Thymus (tissue), 11 donors: ENCODE measurements around the gene UCK2. TPM values are rescaled to one million over a fixed set of nuclear protein-coding genes. Genes with fewer than 3 reads are reported as not detected.

Experiments
- DNase-seq, 9 donors: peaks; one replicate each; pipeline ENCODE4 v3.0.0-alpha.2; 2013; ENCODE audit warnings: low spot score in 9 of 9, low read depth in 6 of 9, missing footprints in 1 of 9
- H3K27ac ChIP-seq, 2 donors: one replicate each; pipeline ENCODE4 v1.5.1; 2013; ENCODE audit warnings: control low read depth in 1 of 2, low read depth in 1 of 2, low read length in 1 of 2, mild to moderate bottlenecking in 1 of 2, moderate library complexity in 1 of 2
- H3K27me3 ChIP-seq, 2 donors: one replicate each; pipeline ENCODE4 v1.5.1; 2013; ENCODE audit warnings: low read length in 1 of 2; ENCODE audit not compliant: control insufficient read depth in 2 of 2, insufficient read depth in 1 of 2
- H3K36me3 ChIP-seq, 2 donors: one replicate each; pipeline ENCODE4 v1.5.1; 2013; ENCODE audit warnings: low read length in 1 of 2, mild to moderate bottlenecking in 1 of 2, moderate library complexity in 1 of 2; ENCODE audit not compliant: control insufficient read depth in 2 of 2, insufficient read depth in 2 of 2
- H3K4me1 ChIP-seq, 2 donors: one replicate each; pipeline ENCODE4 v1.5.1; 2013; ENCODE audit warnings: low read length in 2 of 2; ENCODE audit not compliant: control insufficient read depth in 2 of 2, insufficient read depth in 2 of 2
- H3K4me3 ChIP-seq, 2 donors: one replicate each; pipeline ENCODE4 v1.5.1; 2013; ENCODE audit warnings: low read length in 2 of 2, control low read depth in 1 of 2, mild to moderate bottlenecking in 1 of 2
- H3K9me3 ChIP-seq, 2 donors: one replicate each; pipeline ENCODE4 v1.5.1; 2013; ENCODE audit warnings: low read length in 1 of 2, mild to moderate bottlenecking in 1 of 2; ENCODE audit not compliant: control insufficient read depth in 2 of 2, insufficient read depth in 1 of 2
- WGBS: extraction: QIAGEN DNeasy Blood & Tissue Kit; methylation state at CpG from one replicate; pipeline ENCODE4 v1.1.7; 2013; 5-methylcytosine and 5-hydroxymethylcytosine counted together
- polyA plus RNA-seq: library from polyadenylated mRNA; stranded (reverse); fragments of 200-250 nt; gene quantifications from one replicate; pipeline ENCODE4 v1.2.3, GENCODE V29; 2013
- total RNA-seq: library from RNA; stranded (reverse); fragments of 120-200 nt; gene quantifications from one replicate; pipeline ENCODE4 v1.2.4, GENCODE V29; 2013
- donor health status: healthy.

UCK2 gene
- total and polyA plus RNA-seq, 2 donors, result 13.2 to 32.6 TPM

- H3K27ac ChIP-seq, result no peak overlapping the region
- no peaks in the 10 kb centered on the region for H3K36me3 ChIP-seq
- DNase-seq, result no peak
- H3K27me3 ChIP-seq, result no peaks in the 10 kb centered on the region
- H3K4me3 ChIP-seq, result no peak overlapping the region
- 94% methylated on average over 4 of the region's 4 CpGs for WGBS
- peaks cover 28 to 51% of the 10 kb centered on the region in 2 donors for H3K4me1 ChIP-seq
- H3K9me3 ChIP-seq, result no peaks in the 10 kb centered on the region
Observed at GRCh38 chr1:165840423-165840822, 13.0 kb downstream of the UCK2 start.

GRCh38 chr1:165841582-165842017, 14.2 kb downstream of the UCK2 start:
- Histone ChIP-seq H3K27me3 (no peaks in the 10 kb centered on the region), H3K4me3 (no peak overlapping the region), H3K9me3 (no peaks in the 10 kb centered on the region), H3K27ac (no peak overlapping the region), H3K4me1 (peaks cover 38 to 57% of the 10 kb centered on the region in 2 donors), H3K36me3 (no peaks in the 10 kb centered on the region)
- 79% methylated on average over 3 of the region's 3 CpGs for WGBS
- DNase-seq, result no peak

- Histone ChIP-seq H3K27ac (no peak overlapping the region), H3K27me3 (no peaks in the 10 kb centered on the region), H3K4me1 (peaks cover 37 to 57% of the 10 kb centered on the region in 2 donors), H3K9me3 (no peaks in the 10 kb centered on the region), H3K36me3 (no peaks in the 10 kb centered on the region), H3K4me3 (no peak overlapping the region)
- no peak for DNase-seq
- 76% methylated on average over 2 of the region's 2 CpGs for WGBS
Observed at GRCh38 chr1:165842023-165842670, 14.7 kb downstream of the UCK2 start.

- H3K4me3 ChIP-seq, result no peak overlapping the region
- H3K36me3 ChIP-seq, result no peaks in the 10 kb centered on the region
- H3K9me3 ChIP-seq, result no peaks in the 10 kb centered on the region
- no peaks in the 10 kb centered on the region for H3K27me3 ChIP-seq
- WGBS, result 14% methylated on average over 5 of the region's 5 CpGs
- peaks cover 37 to 57% of the 10 kb centered on the region in 2 donors for H3K4me1 ChIP-seq
- peak in 4 of 9 donors; percentile 45 to 79 (median 54) for DNase-seq
- H3K27ac ChIP-seq, result no peak overlapping the region
Observed at GRCh38 chr1:165842671-165843129, 15.3 kb downstream of the UCK2 start.

- 59% methylated on average over 1 of the region's 1 CpG for WGBS
- H3K27ac ChIP-seq, result no peak overlapping the region
Observed at GRCh38 chr1:165843304-165843703, 15.9 kb downstream of the UCK2 start.

GRCh38 chr1:165844114-165844798, 16.8 kb downstream of the UCK2 start:
- no peaks in the 10 kb centered on the region for H3K9me3 ChIP-seq
- DNase-seq, result no peak
- H3K27ac ChIP-seq, result no peak overlapping the region
- 84% methylated on average over 11 of the region's 11 CpGs for WGBS
- H3K4me3 ChIP-seq, result no peak overlapping the region
- H3K4me1 ChIP-seq, result peaks cover 37 to 60% of the 10 kb centered on the region in 2 donors
- no peaks in the 10 kb centered on the region for H3K27me3 ChIP-seq
- no peaks in the 10 kb centered on the region for H3K36me3 ChIP-seq

More at GRCh38 chr1:165843304-165843703, 15.9 kb downstream of the UCK2 start:
- Histone ChIP-seq H3K4me1 (peaks cover 37 to 57% of the 10 kb centered on the region in 2 donors), H3K27me3 (no peaks in the 10 kb centered on the region), H3K4me3 (no peak overlapping the region), H3K36me3 (no peaks in the 10 kb centered on the region), H3K9me3 (no peaks in the 10 kb centered on the region)
- DNase-seq, result no peak

GRCh38 chr1:165844933-165845332, 17.5 kb downstream of the UCK2 start:
- Histone ChIP-seq H3K27me3 (no peaks in the 10 kb centered on the region), H3K27ac (no peak overlapping the region), H3K36me3 (no peaks in the 10 kb centered on the region), H3K4me1 (peaks cover 36 to 64% of the 10 kb centered on the region in 2 donors), H3K9me3 (no peaks in the 10 kb centered on the region), H3K4me3 (no peak overlapping the region)
- no peak for DNase-seq
- WGBS, result 85% methylated on average over 6 of the region's 6 CpGs

GRCh38 chr1:165845569-165845968, 18.2 kb downstream of the UCK2 start:
- Histone ChIP-seq H3K36me3 (no peaks in the 10 kb centered on the region), H3K4me1 (peaks cover 41 to 68% of the 10 kb centered on the region in 2 donors), H3K27me3 (no peaks in the 10 kb centered on the region), H3K9me3 (no peaks in the 10 kb centered on the region), H3K4me3 (no peak overlapping the region), H3K27ac (peak overlapping the region in 1 of 2 donors; percentile 48)
- DNase-seq, result no peak
- WGBS, result 95% methylated on average over 3 of the region's 3 CpGs

- peaks cover 46 to 73% of the 10 kb centered on the region in 2 donors for H3K4me1 ChIP-seq
- 54% methylated on average over 2 of the region's 2 CpGs for WGBS
- no peaks in the 10 kb centered on the region for H3K36me3 ChIP-seq
Observed at GRCh38 chr1:165845992-165846748, 18.8 kb downstream of the UCK2 start.

More at GRCh38 chr1:165845992-165846748, 18.8 kb downstream of the UCK2 start:
- no peaks in the 10 kb centered on the region for H3K27me3 ChIP-seq
- peak in 1 of 9 donors; percentile 60 for DNase-seq
- no peak overlapping the region for H3K4me3 ChIP-seq
- peak overlapping the region in 1 of 2 donors; percentile 48 for H3K27ac ChIP-seq
- H3K9me3 ChIP-seq, result no peaks in the 10 kb centered on the region
